Psoas muscle (tissue), 8 donors: ENCODE results near the gene CMTM8. TPM values are rescaled to one million over a fixed set of nuclear protein-coding genes. Genes with fewer than 3 reads are reported as not detected.

ENCODE experiments used
- ATAC-seq, 4 donors: fragments of 200-7000 bp; cut with Tn5 transposase; one replicate each; pipeline ENCODE4 v1.9.1; 2020; ENCODE audit warnings: moderate library complexity in 3 of 4, mild to moderate bottlenecking in 2 of 4
- DNase-seq, 2 donors: peaks; one replicate each; pipeline ENCODE4 v3.0.0-alpha.2; 2020
- H3K27ac ChIP-seq: fragments of 200-600 bp; one replicate; pipeline ENCODE4 v1.8.0; 2022
- H3K27me3 ChIP-seq, 3 donors: fragments of 200-600 bp in 1 of 3; one replicate each; pipeline versions ENCODE4 v1.6.1 to v1.8.0; 2013 to 2022; ENCODE audit warnings: low read length in 2 of 3, mild to moderate bottlenecking in 2 of 3, moderate library complexity in 1 of 3; ENCODE audit not compliant: insufficient read depth in 3 of 3
- H3K36me3 ChIP-seq, 2 donors: fragments of 200-600 bp in 1 of 2; one replicate each; pipeline versions ENCODE4 v1.6.1 to v1.8.0; 2013 to 2022; ENCODE audit warnings: low read depth in 1 of 2, mild to moderate bottlenecking in 1 of 2, moderate library complexity in 1 of 2; ENCODE audit not compliant: insufficient read depth in 1 of 2
- H3K4me1 ChIP-seq: fragments of 200-600 bp; one replicate; pipeline ENCODE4 v1.8.0; 2022
- H3K4me3 ChIP-seq: fragments of 200-600 bp; one replicate; pipeline ENCODE4 v1.8.0; 2022; ENCODE audit warnings: mild to moderate bottlenecking
- H3K9me3 ChIP-seq: fragments of 200-600 bp; one replicate; pipeline ENCODE4 v1.8.0; 2022
- CTCF ChIP-seq: fragments of 200-600 bp; IDR thresholded peaks from one replicate; pipeline ENCODE4 v1.8.0; 2022; ENCODE audit warnings: antibody characterized with exemption
- WGBS, 3 donors: extraction: QIAGEN DNeasy Blood & Tissue Kit; methylation state at CpG; one replicate each; pipeline versions ENCODE4 v1.1.6 to v1.1.7; 2013; 5-methylcytosine and 5-hydroxymethylcytosine counted together
- intact Hi-C, 2 donors: fragments of 100-400 bp; cut with DNase I; formaldehyde crosslinking; loops; one replicate each; pipeline versions ENCODE4 v1.11.0 to v1.14.2; 2022
- polyA plus RNA-seq, 3 donors: library from polyadenylated mRNA; stranded (reverse); fragments of 200-250 nt; gene quantifications; one replicate each; pipeline ENCODE4 v1.2.3, GENCODE V29; 2013
- total RNA-seq, 4 donors: library from RNA; stranded (reverse); fragmentation: NEBNext Ultra II Directional in 2 of 4; extraction: Animal tissue kit (Norgen Biotek cat#: 25700) in 2 of 4; gene quantifications; one replicate each; pipeline versions ENCODE4 v1.2.1 to v1.2.4, GENCODE V29; 2021 to 2023
- donor health status: healthy with polysubstance abuse.
- donor health status: DM: no; HTN: no; CAD: no; lungs with moderate emphysema.
- donor health status: Bipolar disorder and iron deficiency.
- donor health status: healthy.
- donor health status: DM: yes; HTN: yes; CAD: no.
- donor health status: DM: no; HTN: no; CAD: no.
- donor health status: DM: no; HTN: no; CAD: no.
- donor health status: DM: yes; HTN: yes; CAD: no.

The CMTM8 gene
- total and polyA plus RNA-seq, 7 donors: 0.97 to 4.2 (median 2.0) TPM

- TF ChIP-seq CTCF: no peak
- H3K27me3 ChIP-seq: peaks cover 0 to 1% (median 0%) of the 10 kb centered on the region in 3 donors
- WGBS, 3 donors: 54 to 57% (median 56%) methylated on average over 10 of the region's 10 CpGs
- H3K27ac ChIP-seq: no peak overlapping the region
- no peaks in the 10 kb centered on the region for H3K4me1 ChIP-seq
- H3K4me3 ChIP-seq: no peak overlapping the region
- peaks cover 8% of the 10 kb centered on the region for H3K9me3 ChIP-seq
- ATAC-seq (no peak), DNase-seq (no peak)
- intact Hi-C loops: no loop called here
- H3K36me3 ChIP-seq: no peaks in the 10 kb centered on the region
These were observed 22.2 kb upstream of the CMTM8 start for GRCh38 chr3:32216172-32216783.

- no peaks in the 10 kb centered on the region for H3K4me1 ChIP-seq
- intact Hi-C loops: no loop called here
- H3K4me3 ChIP-seq: no peak overlapping the region
- ATAC-seq: no peak
- WGBS, 3 donors: 93 to 95% (median 93%) methylated on average over 2 of the region's 2 CpGs
- H3K9me3 ChIP-seq: peaks cover 8% of the 10 kb centered on the region
- DNase-seq: no peak
- H3K27ac ChIP-seq: no peak overlapping the region
- H3K36me3 ChIP-seq: no peaks in the 10 kb centered on the region
- TF ChIP-seq CTCF: no peak
- peaks cover 0 to 1% (median 0%) of the 10 kb centered on the region in 3 donors for H3K27me3 ChIP-seq
These were observed 21.1 kb upstream of the CMTM8 start for GRCh38 chr3:32217339-32217738.

GRCh38 chr3:32219537-32219936 lies 18.9 kb upstream of the CMTM8 start:
- Histone ChIP-seq H3K27ac (no peak overlapping the region), H3K4me1 (no peaks in the 10 kb centered on the region), H3K9me3 (peaks cover 8% of the 10 kb centered on the region), H3K4me3 (no peak overlapping the region), H3K27me3 (peaks cover 0 to 1% (median 0%) of the 10 kb centered on the region in 3 donors), H3K36me3 (no peaks in the 10 kb centered on the region)
- no peak for DNase-seq
- no peak for TF ChIP-seq CTCF
- WGBS, 3 donors: 73 to 94% (median 90%) methylated on average over 4 of the region's 4 CpGs
- no peak for ATAC-seq
- intact Hi-C loops: no loop called here

- H3K36me3 ChIP-seq: no peaks in the 10 kb centered on the region
- no peak overlapping the region for H3K4me3 ChIP-seq
- 96 to 98% (median 97%) methylated on average over 1 of the region's 1 CpG for WGBS, 3 donors
- no peak for TF ChIP-seq CTCF
- no peaks in the 10 kb centered on the region for H3K4me1 ChIP-seq
- H3K27me3 ChIP-seq: peaks cover 0 to 1% (median 0%) of the 10 kb centered on the region in 3 donors
- intact Hi-C loops: no loop called here
- DNase-seq (no peak), ATAC-seq (no peak)
- H3K27ac ChIP-seq: no peak overlapping the region
- peaks cover 8% of the 10 kb centered on the region for H3K9me3 ChIP-seq
These were observed 18.5 kb upstream of the CMTM8 start for GRCh38 chr3:32220006-32220405.

GRCh38 chr3:32222950-32223349 lies 15.5 kb upstream of the CMTM8 start:
- no peak for TF ChIP-seq CTCF
- WGBS, 3 donors: 91 to 94% (median 93%) methylated on average over 3 of the region's 3 CpGs
- Histone ChIP-seq H3K36me3 (no peaks in the 10 kb centered on the region), H3K9me3 (peaks cover 8% of the 10 kb centered on the region), H3K27ac (no peak overlapping the region), H3K4me1 (no peaks in the 10 kb centered on the region), H3K27me3 (peaks cover 0 to 1% (median 0%) of the 10 kb centered on the region in 3 donors), H3K4me3 (no peak overlapping the region)
- intact Hi-C loops: no loop called here
- ATAC-seq (no peak), DNase-seq (no peak)
